HAP-1 (cell line): ENCODE measurements around the gene ME1.
"Not testable (repeated sequence)": the region's sequence is repeated elsewhere in the genome, so short reads cannot be mapped to it uniquely, and the experiment has no call there.

ENCODE experiments used
- DNase-seq, 2 experiments: peaks; one replicate each; pipeline ENCODE4 v3.0.0-alpha.2; 2016 to 2020; ENCODE audit warnings: low spot score in 2 of 2
- H3K27me3 ChIP-seq: fragments of 250-450 bp; sonication (Bioruptor Pico); 2 replicates; pipeline ENCODE4 v1.5.1; 2020; ENCODE audit warnings: low read depth, mild to moderate bottlenecking, moderate library complexity
- H3K36me3 ChIP-seq: fragments of 250-450 bp; sonication (Bioruptor Pico); replicated peaks from 2 replicates; pipeline ENCODE4 v1.5.1; 2020; ENCODE audit warnings: mild to moderate bottlenecking
- H3K4me1 ChIP-seq: fragments of 250-450 bp; sonication (Bioruptor Pico); 2 replicates; pipeline ENCODE4 v1.5.1; 2020; ENCODE audit warnings: mild to moderate bottlenecking
- H3K4me3 ChIP-seq: fragments of 250-450 bp; sonication (Bioruptor Pico); 2 replicates; pipeline ENCODE4 v1.5.1; 2020; ENCODE audit warnings: mild to moderate bottlenecking, moderate library complexity
- H3K9me3 ChIP-seq: fragments of 250-450 bp; sonication (Bioruptor Pico); 2 replicates; pipeline ENCODE4 v1.5.1; 2020; ENCODE audit warnings: mild to moderate bottlenecking, moderate library complexity
- in situ Hi-C: fragments of 300-500 bp; cut with MboI; formaldehyde crosslinking; loops from 3 replicates; pipeline ENCODE4 v1.14.3; 2020; ENCODE audit warnings: low sequenced_read_pairs, inconsistent platforms, mixed read lengths

Gene ME1

GRCh38 chr6:83308833-83309232 is 122.0 kb downstream of the ME1 start:
- H3K27me3 ChIP-seq, result no peaks in the 10 kb centered on the region
- H3K36me3 ChIP-seq, result 0 out of 2 replicates have a peak, but pooled peaks cover 3% of the 10 kb centered on the region
- H3K4me3 ChIP-seq, result no peak overlapping the region
- H3K4me1 ChIP-seq, result no peaks in the 10 kb centered on the region
- DNase-seq, result no peak
- in situ Hi-C loops, result no loop called here
- H3K9me3 ChIP-seq, result no peaks in the 10 kb centered on the region

GRCh38 chr6:83307849-83308248 is 123.0 kb downstream of the ME1 start:
- Histone ChIP-seq H3K9me3 (no peaks in the 10 kb centered on the region), H3K4me1 (no peaks in the 10 kb centered on the region), H3K4me3 (no peak overlapping the region), H3K27me3 (no peaks in the 10 kb centered on the region), H3K36me3 (0 out of 2 replicates have a peak, but pooled peaks cover 4% of the 10 kb centered on the region)
- no peak for DNase-seq
- in situ Hi-C loops, result no loop called here

- no peaks in the 10 kb centered on the region for H3K27me3 ChIP-seq
- DNase-seq, result no peak
- no peaks in the 10 kb centered on the region for H3K4me1 ChIP-seq
- no peak overlapping the region for H3K4me3 ChIP-seq
- H3K36me3 ChIP-seq, result peaks cover 9% of the 10 kb centered on the region; the same call in 1 of the 2 replicates
- in situ Hi-C loops, result no loop called here
- H3K9me3 ChIP-seq, result no peaks in the 10 kb centered on the region
Measured at GRCh38 chr6:83303426-83303825, 127.4 kb downstream of the ME1 start.

- Histone ChIP-seq H3K4me3 (no peak overlapping the region), H3K36me3 (no peaks in the 10 kb centered on the region), H3K9me3 (no peaks in the 10 kb centered on the region), H3K27me3 (no peaks in the 10 kb centered on the region), H3K4me1 (no peaks in the 10 kb centered on the region)
- in situ Hi-C loops, result no loop called here
- no peak for DNase-seq
Measured at GRCh38 chr6:83294676-83295075, 136.2 kb downstream of the ME1 start.

GRCh38 chr6:83292900-83293843 is 137.7 kb downstream of the ME1 start:
- no peaks in the 10 kb centered on the region for H3K27me3 ChIP-seq
- H3K4me1 ChIP-seq, result no peaks in the 10 kb centered on the region
- in situ Hi-C loops, result no loop called here
- no peak for DNase-seq
- H3K4me3 ChIP-seq, result no peak overlapping the region
- no peaks in the 10 kb centered on the region for H3K9me3 ChIP-seq
- H3K36me3 ChIP-seq, result no peaks in the 10 kb centered on the region

- DNase-seq, H3K27me3 ChIP-seq, in situ Hi-C loops, H3K4me3 ChIP-seq, H3K4me1 ChIP-seq, H3K9me3 ChIP-seq, H3K36me3 ChIP-seq: not testable (repeated sequence)
Measured at GRCh38 chr6:83287298-83287697, 143.6 kb downstream of the ME1 start.

GRCh38 chr6:83285917-83286316 is 144.9 kb downstream of the ME1 start:
- Histone ChIP-seq H3K4me1 (no peaks in the 10 kb centered on the region), H3K4me3 (no peak overlapping the region), H3K27me3 (no peaks in the 10 kb centered on the region), H3K9me3 (no peaks in the 10 kb centered on the region), H3K36me3 (no peaks in the 10 kb centered on the region)
- in situ Hi-C loops, result no loop called here
- DNase-seq, result no peak

- Histone ChIP-seq H3K4me1 (no peaks in the 10 kb centered on the region), H3K36me3 (no peaks in the 10 kb centered on the region), H3K4me3 (no peak overlapping the region), H3K27me3 (no peaks in the 10 kb centered on the region), H3K9me3 (no peaks in the 10 kb centered on the region)
- in situ Hi-C loops, result no loop called here
- peak in 1 of 2 experiments; percentile 1 for DNase-seq
Measured at GRCh38 chr6:83273596-83273995, 157.3 kb downstream of the ME1 start.

GRCh38 chr6:83270971-83271719 is 159.7 kb downstream of the ME1 start:
- no peaks in the 10 kb centered on the region for H3K4me1 ChIP-seq
- H3K9me3 ChIP-seq, result no peaks in the 10 kb centered on the region
- DNase-seq, result peak in 1 of 2 experiments; percentile 2
- no peaks in the 10 kb centered on the region for H3K27me3 ChIP-seq
- H3K4me3 ChIP-seq, result no peak overlapping the region
- no peaks in the 10 kb centered on the region for H3K36me3 ChIP-seq
- in situ Hi-C loops, result no loop called here

- in situ Hi-C loops, result no loop called here
- no peak for DNase-seq
- Histone ChIP-seq H3K4me1 (no peaks in the 10 kb centered on the region), H3K4me3 (no peak overlapping the region), H3K36me3 (no peaks in the 10 kb centered on the region), H3K9me3 (no peaks in the 10 kb centered on the region), H3K27me3 (no peaks in the 10 kb centered on the region)
Measured at GRCh38 chr6:83265384-83265783, 165.5 kb downstream of the ME1 start.

- DNase-seq, result no peak
- peaks cover 10% of the 10 kb centered on the region for H3K4me1 ChIP-seq
- H3K36me3 ChIP-seq, result no peaks in the 10 kb centered on the region
- in situ Hi-C loops, result no loop called here
- H3K4me3 ChIP-seq, result no peak overlapping the region
- H3K9me3 ChIP-seq, result no peaks in the 10 kb centered on the region
- H3K27me3 ChIP-seq, result no peaks in the 10 kb centered on the region
Measured at GRCh38 chr6:83260577-83260976, 170.3 kb downstream of the ME1 start.

GRCh38 chr6:83258517-83258916 is 172.3 kb downstream of the ME1 start:
- Histone ChIP-seq H3K27me3 (no peaks in the 10 kb centered on the region), H3K9me3 (no peaks in the 10 kb centered on the region), H3K4me3 (no peak overlapping the region), H3K4me1 (peaks cover 10% of the 10 kb centered on the region), H3K36me3 (no peaks in the 10 kb centered on the region)
- DNase-seq, result peak; percentile 25 to 81
- in situ Hi-C loops, result no loop called here

GRCh38 chr6:83257791-83258190 is 173.1 kb downstream of the ME1 start:
- Histone ChIP-seq H3K36me3 (peaks cover under 1% of the 10 kb centered on the region; the same call in 1 of the 2 replicates), H3K4me3 (no peak overlapping the region), H3K9me3 (no peaks in the 10 kb centered on the region), H3K4me1 (peaks cover 10% of the 10 kb centered on the region), H3K27me3 (no peaks in the 10 kb centered on the region)
- no peak for DNase-seq
- in situ Hi-C loops, result no loop called here

GRCh38 chr6:83256719-83257118 is 174.1 kb downstream of the ME1 start:
- in situ Hi-C loops, H3K9me3 ChIP-seq, DNase-seq, H3K36me3 ChIP-seq, H3K4me3 ChIP-seq, H3K27me3 ChIP-seq: not testable (repeated sequence)
- peaks cover 10% of the 10 kb centered on the region for H3K4me1 ChIP-seq
